GM13977 (cell line): ENCODE measurements around the gene NFIA.

Experiments
- DNase-seq: peaks from one replicate; pipeline ENCODE4 v3.0.0; 2012; ENCODE audit warnings: low spot score
- in situ Hi-C: fragments of 300-500 bp; cut with MboI; formaldehyde crosslinking; loops from one replicate; pipeline ENCODE4 v1.12.0; 2022; ENCODE audit warnings: low sequenced_read_pairs, low pct_unique_long_range_greater_than_20kb, mixed read lengths, inconsistent platforms; ENCODE audit not compliant: unreplicated experiment
- TF ChIP-seq, protein P1 (sequence below): IDR thresholded peaks from 2 replicates; pipeline ENCODE4 v1.5.1; 2012; ENCODE audit warnings: mild to moderate bottlenecking, control low read depth; ENCODE audit not compliant: insufficient read depth; ENCODE audit errors: extremely low read depth, missing control alignments

The NFIA gene

GRCh38 chr1:61076728-61077675, 5.4 kb upstream of the NFIA start:
- in situ Hi-C loops: no loop called here
- TF ChIP-seq, protein P1, sequence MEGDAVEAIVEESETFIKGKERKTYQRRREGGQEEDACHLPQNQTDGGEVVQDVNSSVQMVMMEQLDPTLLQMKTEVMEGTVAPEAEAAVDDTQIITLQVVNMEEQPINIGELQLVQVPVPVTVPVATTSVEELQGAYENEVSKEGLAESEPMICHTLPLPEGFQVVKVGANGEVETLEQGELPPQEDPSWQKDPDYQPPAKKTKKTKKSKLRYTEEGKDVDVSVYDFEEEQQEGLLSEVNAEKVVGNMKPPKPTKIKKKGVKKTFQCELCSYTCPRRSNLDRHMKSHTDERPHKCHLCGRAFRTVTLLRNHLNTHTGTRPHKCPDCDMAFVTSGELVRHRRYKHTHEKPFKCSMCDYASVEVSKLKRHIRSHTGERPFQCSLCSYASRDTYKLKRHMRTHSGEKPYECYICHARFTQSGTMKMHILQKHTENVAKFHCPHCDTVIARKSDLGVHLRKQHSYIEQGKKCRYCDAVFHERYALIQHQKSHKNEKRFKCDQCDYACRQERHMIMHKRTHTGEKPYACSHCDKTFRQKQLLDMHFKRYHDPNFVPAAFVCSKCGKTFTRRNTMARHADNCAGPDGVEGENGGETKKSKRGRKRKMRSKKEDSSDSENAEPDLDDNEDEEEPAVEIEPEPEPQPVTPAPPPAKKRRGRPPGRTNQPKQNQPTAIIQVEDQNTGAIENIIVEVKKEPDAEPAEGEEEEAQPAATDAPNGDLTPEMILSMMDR: no peak
- DNase-seq: peak; percentile 65

GRCh38 chr1:61077676-61078541, 4.5 kb upstream of the NFIA start:
- in situ Hi-C loops: no loop called here
- peak; percentile 83 for DNase-seq
- TF ChIP-seq, protein P1: no peak

GRCh38 chr1:61078618-61079295, 3.6 kb upstream of the NFIA start:
- no peak for DNase-seq
- in situ Hi-C loops: no loop called here
- TF ChIP-seq, protein P1: no peak

GRCh38 chr1:61079296-61079897, 3.0 kb upstream of the NFIA start:
- TF ChIP-seq, protein P1: no peak
- no peak for DNase-seq
- in situ Hi-C loops: no loop called here

DNA sequence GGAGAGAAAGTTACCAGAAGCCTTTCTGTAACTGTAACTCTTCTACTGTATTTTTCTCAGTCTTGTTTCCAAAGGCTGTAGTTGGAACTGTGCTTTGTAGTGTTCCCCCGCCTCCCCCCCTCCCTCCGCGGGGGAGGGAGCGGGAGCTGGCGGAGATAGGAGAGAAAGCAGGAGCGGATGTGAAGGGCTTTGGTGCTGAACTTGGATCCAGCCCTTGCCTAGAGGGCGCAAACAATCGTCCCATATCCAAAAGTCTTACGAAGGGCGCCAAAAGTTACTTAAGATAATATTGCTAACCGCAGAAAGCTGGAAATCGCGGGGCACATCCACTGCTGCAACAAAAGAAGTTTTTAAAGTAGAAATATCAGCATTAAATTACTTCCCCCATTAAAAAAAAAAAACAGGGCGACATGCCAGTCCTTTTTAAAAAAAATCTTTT, 2.4 kb upstream of the NFIA start:
- in situ Hi-C loops: no loop called here
- TF ChIP-seq, protein P1: no peak
- DNase-seq: no peak
